Ovary (tissue), 9 donors: ENCODE results near the gene CIC. TPM values are rescaled to one million over a fixed set of nuclear protein-coding genes. Genes with fewer than 3 reads are reported as not detected.
"Not testable (repeated sequence)": the region's sequence is repeated elsewhere in the genome, so short reads cannot be mapped to it uniquely, and the experiment has no call there.

ENCODE experiments used
- DNase-seq, 5 donors: peaks; one replicate each; pipeline ENCODE4 v3.0.0-alpha.2; 2019 to 2020
- H3K27ac ChIP-seq, 2 donors: fragments of 200-600 bp; one replicate each; pipeline versions ENCODE4 v1.5.1 to v1.8.0; 2019 to 2022
- H3K27me3 ChIP-seq: fragments of 200-600 bp; one replicate; pipeline ENCODE4 v1.8.0; 2022
- H3K36me3 ChIP-seq: fragments of 200-600 bp; sonication (generic); one replicate; pipeline ENCODE4 v1.5.1; 2019
- H3K4me1 ChIP-seq: one replicate; pipeline ENCODE4 v1.8.1; 2013; ENCODE audit warnings: mild to moderate bottlenecking, moderate library complexity; ENCODE audit not compliant: insufficient read depth
- H3K4me3 ChIP-seq: fragments of 200-600 bp; sonication (generic); one replicate; pipeline ENCODE4 v1.5.1; 2017
- H3K9me3 ChIP-seq, 2 donors: fragments of 200-600 bp in 1 of 2; sonication (generic) in 1 of 2; one replicate each; pipeline versions ENCODE4 v1.5.1 to v1.8.1; 2013 to 2019; ENCODE audit warnings: mild to moderate bottlenecking in 1 of 2, moderate library complexity in 1 of 2
- CTCF ChIP-seq, 3 donors: fragments of 450-650 bp in 2 of 3; fragments of 200-600 bp in 1 of 3; IDR thresholded peaks; one replicate each; pipeline versions ENCODE4 v1.5.1 to v1.8.0; 2016 to 2022; ENCODE audit warnings: antibody characterized with exemption in 3 of 3, mild to moderate bottlenecking in 1 of 3
- EP300 ChIP-seq: sonication (generic); formaldehyde crosslinking; IDR thresholded peaks from one replicate; pipeline ENCODE4 v1.6.1; 2017; ENCODE audit warnings: antibody characterized with exemption
- POLR2A ChIP-seq: fragments of 450-650 bp; IDR thresholded peaks from one replicate; pipeline ENCODE4 v1.6.1; 2017; ENCODE audit warnings: antibody characterized with exemption, mild to moderate bottlenecking, moderate library complexity
- WGBS, 3 donors: extraction: QIAGEN DNeasy Blood & Tissue Kit in 1 of 3; methylation state at CpG; one replicate each; pipeline versions ENCODE4 v1.1.5 to v1.1.7; 2013 to 2017; 5-methylcytosine and 5-hydroxymethylcytosine counted together
- intact Hi-C, 4 donors: fragments of 100-400 bp; cut with DNase I; formaldehyde crosslinking; loops; one replicate each; pipeline versions ENCODE4 v1.11.0 to v1.15.1; 2022 to 2023
- polyA plus RNA-seq, 2 donors: library from polyadenylated mRNA; stranded (reverse); fragments of 200-250 nt in 1 of 2; fragments of 350-450 nt in 1 of 2; fragmentation: Illumina TruSeq in 1 of 2; extraction: RNeasy Lipid Tissue Mini Kit (QIAGEN cat#74804) in 1 of 2; gene quantifications; one replicate each; pipeline ENCODE4 v1.2.3, GENCODE V29; 2013 to 2014
- total RNA-seq, 7 donors: library from RNA; depleted of rRNA in 2 of 7; stranded (reverse); fragments of >200 nt in 2 of 7; fragmentation: NEBNext Ultra II Directional in 3 of 7; extraction: Animal tissue kit (Norgen Biotek cat#: 25700) in 3 of 7; gene quantifications; one replicate each; pipeline versions ENCODE4 v1.1.0 to v1.2.4, GENCODE V29; 2016 to 2023
- donor health status: DM: no; HTN: no; CAD: no; lungs with moderate emphysema.
- donor health status: DM: no; HTN: no; CAD: no.
- donor health status: Bipolar disorder and iron deficiency.
- donor health status: DM: yes; HTN: yes; CAD: no.
- donor health status: DM: no; HTN: no; CAD: no.
- donor health status: DM: yes; HTN: yes; CAD: no.

CIC gene
- total and polyA plus RNA-seq, 9 donors, result 6.6 to 139 (median 97.9) TPM

GRCh38 chr19:42328106-42328505 lies 59.1 kb downstream of the CIC start:
- Histone ChIP-seq H3K27me3 (no peaks in the 10 kb centered on the region), H3K4me1 (peaks cover 8% of the 10 kb centered on the region), H3K27ac (no peak overlapping the region), H3K36me3 (no peaks in the 10 kb centered on the region), H3K4me3 (no peak overlapping the region), H3K9me3 (no peaks in the 10 kb centered on the region)
- WGBS, 3 donors, result 19 to 33% (median 29%) methylated on average over 1 of the region's 1 CpG
- no peak for DNase-seq
- TF ChIP-seq EP300 (no peak), CTCF (IDR thresholded peaks at IDR 0.05) (no peak), POLR2A (no peak)
- intact Hi-C loops, result no loop called here

- no peak for TF ChIP-seq CTCF (IDR thresholded peaks at IDR 0.05)
- no peak for TF ChIP-seq POLR2A
- TF ChIP-seq EP300, result no peak
- no peaks in the 10 kb centered on the region for H3K9me3 ChIP-seq
- no peaks in the 10 kb centered on the region for H3K27me3 ChIP-seq
- peaks cover 8% of the 10 kb centered on the region for H3K4me1 ChIP-seq
- H3K27ac ChIP-seq, result no peak overlapping the region
- no peak overlapping the region for H3K4me3 ChIP-seq
- no peaks in the 10 kb centered on the region for H3K36me3 ChIP-seq
- 62 to 79% (median 72%) methylated on average over 2 of the region's 2 CpGs for WGBS, 3 donors
- no peak for DNase-seq
- intact Hi-C loops, result no loop called here
Observed at GRCh38 chr19:42328854-42329253, 59.8 kb downstream of the CIC start.

- Histone ChIP-seq H3K4me1 (peaks cover 8% of the 10 kb centered on the region), H3K36me3 (no peaks in the 10 kb centered on the region), H3K27me3 (no peaks in the 10 kb centered on the region), H3K9me3 (no peaks in the 10 kb centered on the region), H3K4me3 (no peak overlapping the region), H3K27ac (no peak overlapping the region)
- WGBS, 3 donors, result 28 to 53% (median 35%) methylated on average over 2 of the region's 2 CpGs
- DNase-seq, result no peak
- intact Hi-C loops, result no loop called here
- no peak for TF ChIP-seq EP300
- no peak for TF ChIP-seq POLR2A
- no peak for TF ChIP-seq CTCF (IDR thresholded peaks at IDR 0.05)
Observed at GRCh38 chr19:42330241-42330711, 61.2 kb downstream of the CIC start.

- H3K36me3 ChIP-seq, H3K27ac ChIP-seq, intact Hi-C loops, H3K9me3 ChIP-seq, H3K4me3 ChIP-seq, H3K27me3 ChIP-seq, DNase-seq, H3K4me1 ChIP-seq: not testable (repeated sequence)
- 89 to 94% (median 90%) methylated on average over 3 of the region's 3 CpGs for WGBS, 3 donors
Observed at GRCh38 chr19:42331333-42331732, 62.3 kb downstream of the CIC start.

- no peaks in the 10 kb centered on the region for H3K4me1 ChIP-seq
- H3K4me3 ChIP-seq, result no peak overlapping the region
- no peak overlapping the region for H3K27ac ChIP-seq
- H3K9me3 ChIP-seq, result no peaks in the 10 kb centered on the region
- TF ChIP-seq CTCF (IDR thresholded peaks at IDR 0.05) (no peak), POLR2A (no peak), EP300 (no peak)
- no peaks in the 10 kb centered on the region for H3K27me3 ChIP-seq
- 90 to 95% (median 93%) methylated on average over 6 of the region's 6 CpGs for WGBS, 3 donors
- H3K36me3 ChIP-seq, result no peaks in the 10 kb centered on the region
- no peak for DNase-seq
- intact Hi-C loops, result no loop called here
Observed at GRCh38 chr19:42332059-42332458, 63.0 kb downstream of the CIC start.
